Mesenchymal stem cell (in vitro differentiated cells and primary cell): Measurements from ENCODE around the gene ADAM11.

Experiments
- DNase-seq: peaks from one replicate; pipeline ENCODE4 v3.0.0-alpha.2; 2013
- H2AFZ ChIP-seq: one replicate; pipeline ENCODE4 v1.6.1; 2013; ENCODE audit warnings: low read depth, mild to moderate bottlenecking, control low read depth, inconsistent platforms, low read length, moderate library complexity
- H2AK5ac ChIP-seq: 2 replicates; pipeline ENCODE4 v1.6.1; 2013; ENCODE audit warnings: low read length, moderate library complexity, mild to moderate bottlenecking, inconsistent platforms; ENCODE audit not compliant: severe bottlenecking
- H2BK120ac ChIP-seq: one replicate; pipeline ENCODE4 v1.6.1; 2013; ENCODE audit warnings: low read depth, mild to moderate bottlenecking, inconsistent platforms, low read length, moderate library complexity
- H2BK12ac ChIP-seq, 2 experiments: one replicate each; pipeline ENCODE4 v1.6.1; 2013; ENCODE audit warnings: inconsistent platforms in 2 of 2, low read length in 2 of 2, mild to moderate bottlenecking in 2 of 2, moderate library complexity in 2 of 2, control low read depth in 1 of 2
- H2BK15ac ChIP-seq: one replicate; pipeline ENCODE4 v1.6.1; 2013; ENCODE audit warnings: mild to moderate bottlenecking, low read depth, inconsistent platforms; ENCODE audit not compliant: poor library complexity, severe bottlenecking
- H2BK5ac ChIP-seq: 2 replicates; pipeline ENCODE4 v1.6.1; 2013; ENCODE audit warnings: low read depth, mild to moderate bottlenecking, low read length, control low read depth, inconsistent platforms; ENCODE audit not compliant: poor library complexity, severe bottlenecking
- H3K14ac ChIP-seq, 2 experiments: one replicate each; pipeline ENCODE4 v1.6.1; 2013; ENCODE audit warnings: inconsistent platforms in 2 of 2, low read length in 2 of 2, control low read depth in 1 of 2, mild to moderate bottlenecking in 1 of 2, moderate library complexity in 1 of 2
- H3K18ac ChIP-seq, 2 experiments: one replicate each; pipeline ENCODE4 v1.6.1; 2013; ENCODE audit warnings: inconsistent platforms in 2 of 2, low read length in 2 of 2, control low read depth in 1 of 2, low read depth in 1 of 2, mild to moderate bottlenecking in 1 of 2
- H3K23ac ChIP-seq, 2 experiments: one replicate each; pipeline ENCODE4 v1.6.1; 2013; ENCODE audit warnings: inconsistent platforms in 2 of 2, low read length in 2 of 2, mild to moderate bottlenecking in 2 of 2, moderate library complexity in 2 of 2, control low read depth in 1 of 2
- H3K27ac ChIP-seq: 2 replicates; pipeline ENCODE4 v1.5.1; 2013; ENCODE audit warnings: mild to moderate bottlenecking, moderate library complexity, low read length, control low read depth, inconsistent platforms; ENCODE audit not compliant: poor library complexity, severe bottlenecking
- H3K27me3 ChIP-seq, 2 experiments: 2 replicates each; pipeline versions ENCODE4 v1.6.1 to v1.7.0; 2013; ENCODE audit warnings: low read length in 2 of 2, mild to moderate bottlenecking in 2 of 2, moderate library complexity in 2 of 2, control low read depth in 1 of 2, inconsistent platforms in 1 of 2; ENCODE audit not compliant: control insufficient read depth in 1 of 2, insufficient read depth in 1 of 2
- H3K36me3 ChIP-seq, 2 experiments: 2 replicates each; pipeline versions ENCODE4 v1.6.1 to v1.7.0; 2013; ENCODE audit warnings: low read length in 2 of 2, control low read depth in 1 of 2, inconsistent platforms in 1 of 2, low read depth in 1 of 2, mild to moderate bottlenecking in 1 of 2; ENCODE audit not compliant: insufficient read depth in 2 of 2, control insufficient read depth in 1 of 2
- H3K4ac ChIP-seq, 2 experiments: one replicate each; pipeline ENCODE4 v1.6.1; 2013; ENCODE audit warnings: inconsistent platforms in 2 of 2, low read length in 2 of 2, mild to moderate bottlenecking in 2 of 2, moderate library complexity in 2 of 2, control low read depth in 1 of 2, low read depth in 1 of 2
- H3K4me1 ChIP-seq: 2 replicates; pipeline ENCODE4 v1.6.1; 2013; ENCODE audit warnings: low read depth, low read length, control low read depth; ENCODE audit not compliant: control insufficient read depth, insufficient read depth
- H3K4me2 ChIP-seq: 2 replicates; pipeline ENCODE4 v1.6.1; 2013; ENCODE audit warnings: low read length, mild to moderate bottlenecking, inconsistent platforms; ENCODE audit not compliant: poor library complexity, severe bottlenecking
- H3K4me3 ChIP-seq, 2 experiments: 2 replicates each; pipeline versions ENCODE4 v1.5.1 to v1.7.0; 2013; ENCODE audit warnings: low read length in 2 of 2, mild to moderate bottlenecking in 2 of 2, control low read depth in 1 of 2, low read depth in 1 of 2; ENCODE audit not compliant: insufficient read depth in 1 of 2
- H3K79me1 ChIP-seq: replicated peaks from 2 replicates; pipeline ENCODE4 v1.6.1; 2013; ENCODE audit warnings: mild to moderate bottlenecking, control low read depth, low read length, inconsistent platforms; ENCODE audit not compliant: poor library complexity, severe bottlenecking
- H3K9ac ChIP-seq: 2 replicates; pipeline ENCODE4 v1.7.0; 2013; ENCODE audit warnings: mild to moderate bottlenecking, low read length, moderate library complexity
- H3K9me3 ChIP-seq: 2 replicates; pipeline ENCODE4 v1.7.0; 2013; ENCODE audit warnings: mild to moderate bottlenecking, low read length; ENCODE audit not compliant: control insufficient read depth
- H4K8ac ChIP-seq: one replicate; pipeline ENCODE4 v1.6.1; 2013; ENCODE audit warnings: inconsistent platforms, mild to moderate bottlenecking, low read length, moderate library complexity
- H4K91ac ChIP-seq: one replicate; pipeline ENCODE4 v1.6.1; 2013; ENCODE audit warnings: mild to moderate bottlenecking, low read length, inconsistent platforms
- WGBS: methylation state at CpG from one replicate; pipeline ENCODE4 v1.1.7; 2013; ENCODE audit warnings: mixed read lengths; 5-methylcytosine and 5-hydroxymethylcytosine counted together

ADAM11 gene

DNA sequence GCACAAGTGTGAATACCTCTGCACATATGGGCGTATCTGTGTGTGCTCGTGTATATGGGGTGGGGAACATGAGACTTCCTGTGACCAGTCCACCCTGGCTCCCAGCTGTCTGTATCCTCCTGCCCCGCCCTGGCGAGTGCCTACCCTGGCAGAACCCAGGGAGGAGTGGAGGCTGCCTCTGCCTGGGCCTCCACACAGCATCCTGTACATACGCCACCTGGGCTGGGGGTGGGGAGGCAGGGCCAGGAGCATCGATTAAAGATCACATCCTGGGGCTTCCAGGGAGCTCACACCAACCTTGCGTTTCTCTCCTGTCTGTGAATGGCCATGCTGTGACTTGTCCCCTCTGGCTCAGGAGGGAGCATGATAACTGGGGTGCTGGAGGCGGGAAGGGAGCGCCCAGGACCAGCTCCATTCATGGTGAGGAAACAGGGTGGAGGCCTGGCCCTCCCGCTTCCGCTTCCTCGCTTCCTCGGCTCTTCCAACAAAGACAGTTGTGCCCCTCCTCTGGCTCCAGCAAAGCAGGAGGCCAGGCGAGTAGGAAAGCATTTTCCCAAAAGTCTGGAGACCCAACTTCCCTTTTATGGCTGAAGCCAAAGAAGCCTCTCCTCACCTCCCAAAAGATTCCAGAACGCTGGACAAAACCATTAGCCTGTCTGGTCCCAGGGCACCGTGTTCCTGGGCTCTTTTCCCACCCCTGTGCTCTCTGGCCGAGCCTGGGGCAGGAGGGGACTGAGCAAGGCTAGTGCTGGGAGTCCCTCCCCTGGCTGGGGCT, 22.9 kb downstream of the ADAM11 start:
- no peaks in the 10 kb centered on the region for H3K36me3 ChIP-seq
- peaks cover 15% of the 10 kb centered on the region for H3K4me1 ChIP-seq
- WGBS: 71% methylated on average over 17 of the region's 17 CpGs
- no peaks in the 10 kb centered on the region for H3K79me1 ChIP-seq
- H3K4ac ChIP-seq: no peak overlapping the region
- no peak overlapping the region for H3K14ac ChIP-seq
- H4K8ac ChIP-seq: no peak overlapping the region
- H3K4me2 ChIP-seq: no peak overlapping the region
- peaks cover 0 to 10% of the 10 kb centered on the region in 2 experiments for H3K27me3 ChIP-seq
- H3K18ac ChIP-seq: peak overlapping the region in 1 of 2 experiments; percentile 22
- H2BK15ac ChIP-seq: peak overlapping the region; percentile 26
- no peak for DNase-seq
- peak overlapping the region; percentile 52 for H4K91ac ChIP-seq
- H3K9me3 ChIP-seq: no peaks in the 10 kb centered on the region
- peak overlapping the region; percentile 43 for H3K9ac ChIP-seq
- H3K27ac ChIP-seq: no peak overlapping the region
- no peak overlapping the region for H2BK120ac ChIP-seq
- H3K4me3 ChIP-seq: no peak overlapping the region
- no peak overlapping the region for H2AK5ac ChIP-seq
- H2BK12ac ChIP-seq: peak overlapping the region in 1 of 2 experiments; percentile 31
- no peak overlapping the region for H3K23ac ChIP-seq
- H2BK5ac ChIP-seq: no peak overlapping the region
- no peak overlapping the region for H2AFZ ChIP-seq

DNA sequence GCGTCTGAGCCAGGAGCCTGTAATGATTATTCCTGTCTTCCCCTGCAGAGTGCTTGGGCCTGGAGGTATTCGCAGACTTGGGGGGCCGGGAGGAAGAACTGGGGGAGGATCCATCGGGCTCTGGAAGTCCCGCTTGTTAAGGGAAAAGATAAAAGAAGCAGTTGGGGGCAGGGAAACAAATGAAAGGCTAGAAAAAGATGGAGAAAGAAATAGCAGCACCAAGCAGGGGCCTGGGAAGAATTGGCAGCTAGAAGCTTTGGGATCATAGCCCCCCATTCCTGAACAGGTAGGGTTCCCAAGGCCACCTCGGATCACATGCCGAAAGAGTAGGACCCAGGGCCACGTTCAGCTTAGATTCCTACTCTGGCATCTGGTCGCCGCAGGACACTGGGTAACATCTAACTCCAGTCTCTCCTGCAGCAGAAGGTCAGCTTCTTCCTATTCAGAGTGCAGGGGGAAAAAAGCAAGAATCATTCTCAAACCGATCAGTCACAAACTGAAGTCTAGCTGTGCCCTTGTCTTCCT, 23.6 kb downstream of the ADAM11 start:
- Histone ChIP-seq H3K36me3 (no peaks in the 10 kb centered on the region), H4K8ac (no peak overlapping the region), H2AK5ac (no peak overlapping the region), H2BK12ac (peak overlapping the region in 1 of 2 experiments; percentile 18), H3K4me1 (peaks cover 15% of the 10 kb centered on the region), H3K27me3 (peaks cover 0 to 10% of the 10 kb centered on the region in 2 experiments), H3K23ac (no peak overlapping the region), H2BK5ac (no peak overlapping the region), H3K79me1 (no peaks in the 10 kb centered on the region), H3K4me2 (no peak overlapping the region), H2BK15ac (peak overlapping the region; percentile 26), H3K14ac (no peak overlapping the region), H3K27ac (no peak overlapping the region), H3K9ac (peak overlapping the region; percentile 43), H2BK120ac (no peak overlapping the region), H3K9me3 (no peaks in the 10 kb centered on the region), H3K4me3 (no peak overlapping the region), H4K91ac (no peak overlapping the region), H3K4ac (no peak overlapping the region), H2AFZ (no peak overlapping the region), H3K18ac (no peak overlapping the region)
- DNase-seq: no peak
- WGBS: 61% methylated on average over 11 of the region's 11 CpGs

DNA sequence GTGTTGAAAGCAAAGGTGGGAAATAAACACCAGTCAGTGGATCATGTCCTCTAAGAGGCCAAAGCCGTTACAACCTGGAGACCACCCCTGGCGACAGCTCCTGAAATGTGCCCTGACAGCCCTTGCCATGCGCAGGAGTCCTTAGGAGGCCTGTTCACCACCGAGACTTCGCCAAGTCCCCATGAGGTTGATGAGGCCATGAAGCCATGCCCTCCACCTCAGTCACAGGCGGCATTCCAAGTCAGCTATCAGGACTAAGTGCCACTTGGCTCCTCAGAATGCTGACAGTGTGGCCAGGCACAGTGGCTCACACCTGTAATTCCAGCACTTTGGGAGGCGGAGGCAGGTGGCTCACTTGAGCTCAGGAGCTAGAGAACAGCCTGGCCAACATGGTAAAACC, 27.1 kb downstream of the ADAM11 start:
- 94% methylated on average over 7 of the region's 7 CpGs for WGBS
- DNase-seq: no peak
- no peaks in the 10 kb centered on the region for H3K36me3 ChIP-seq
- no peak overlapping the region for H3K4ac ChIP-seq
- no peak overlapping the region for H3K18ac ChIP-seq
- H3K23ac ChIP-seq: no peak overlapping the region
- no peak overlapping the region for H2BK120ac ChIP-seq
- no peaks in the 10 kb centered on the region for H3K9me3 ChIP-seq
- no peak overlapping the region for H4K8ac ChIP-seq
- no peak overlapping the region for H2AFZ ChIP-seq
- H2BK5ac ChIP-seq: no peak overlapping the region
- no peak overlapping the region for H2AK5ac ChIP-seq
- no peak overlapping the region for H2BK12ac ChIP-seq
- H3K4me1 ChIP-seq: no peaks in the 10 kb centered on the region
- H3K27ac ChIP-seq: no peak overlapping the region
- H2BK15ac ChIP-seq: no peak overlapping the region
- H3K9ac ChIP-seq: no peak overlapping the region
- peak overlapping the region in 1 of 2 experiments; percentile 9 for H3K14ac ChIP-seq
- no peak overlapping the region for H4K91ac ChIP-seq
- no peak overlapping the region for H3K4me2 ChIP-seq
- H3K4me3 ChIP-seq: no peak overlapping the region
- H3K79me1 ChIP-seq: no peaks in the 10 kb centered on the region
- H3K27me3 ChIP-seq: peaks cover 0 to 9% of the 10 kb centered on the region in 2 experiments

DNA sequence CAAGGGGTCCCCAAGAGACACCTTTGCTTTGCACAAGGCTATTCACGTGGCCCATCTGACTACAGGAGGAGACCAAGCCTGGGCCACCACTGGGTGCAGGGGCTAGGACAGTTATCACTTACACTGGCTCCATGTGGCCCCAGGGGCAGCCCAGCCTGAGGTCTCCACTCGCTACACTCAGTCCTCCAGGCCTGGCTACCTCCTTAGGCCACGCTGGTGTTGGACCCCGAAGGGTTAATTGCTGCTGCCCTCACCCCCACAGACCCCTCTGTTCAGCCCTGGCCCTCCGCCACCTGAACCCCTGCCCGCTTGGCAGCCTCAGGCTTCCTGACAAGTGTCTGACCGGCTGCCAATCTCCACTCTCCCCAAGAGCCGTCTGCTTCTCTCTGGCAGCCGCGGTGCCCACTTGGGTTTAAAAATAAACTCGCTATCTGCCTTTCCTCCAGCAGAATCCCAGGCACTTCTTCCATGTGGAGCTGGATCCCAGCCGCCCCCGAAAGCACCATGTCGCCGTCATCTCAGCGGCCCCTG, 27.8 kb downstream of the ADAM11 start:
- H3K4me1 ChIP-seq: no peaks in the 10 kb centered on the region
- H3K27ac ChIP-seq: no peak overlapping the region
- H2BK15ac ChIP-seq: no peak overlapping the region
- H3K9ac ChIP-seq: no peak overlapping the region
- H3K79me1 ChIP-seq: no peaks in the 10 kb centered on the region
- no peak overlapping the region for H2AFZ ChIP-seq
- H3K4ac ChIP-seq: peak overlapping the region in 1 of 2 experiments; percentile 38
- 89% methylated on average over 16 of the region's 16 CpGs for WGBS
- H2BK120ac ChIP-seq: no peak overlapping the region
- H4K8ac ChIP-seq: no peak overlapping the region
- no peak overlapping the region for H4K91ac ChIP-seq
- no peaks in the 10 kb centered on the region for H3K9me3 ChIP-seq
- no peak overlapping the region for H3K4me2 ChIP-seq
- H3K14ac ChIP-seq: no peak overlapping the region
- H3K36me3 ChIP-seq: no peaks in the 10 kb centered on the region
- H3K18ac ChIP-seq: no peak overlapping the region
- no peak overlapping the region for H2BK12ac ChIP-seq
- H3K23ac ChIP-seq: no peak overlapping the region
- no peak for DNase-seq
- no peak overlapping the region for H2BK5ac ChIP-seq
- H3K4me3 ChIP-seq: peak overlapping the region in 1 of 2 experiments; percentile 15
- H2AK5ac ChIP-seq: no peak overlapping the region
- peaks cover 0 to 9% of the 10 kb centered on the region in 2 experiments for H3K27me3 ChIP-seq
